ENCODE data around the gene HRH2. TPM values are rescaled to one million over a fixed set of nuclear protein-coding genes. Genes with fewer than 3 reads are reported as not detected.
A peak's percentile ranks its signal among the peaks of the same experiment; 100 is the strongest.
"Not testable (repeated sequence)": the region's sequence is repeated elsewhere in the genome, so short reads cannot be mapped to it uniquely, and the experiment has no call there.

HRH2 gene
- total RNA-seq, 3 donors from 2014 or later (not counting 1 experiment from before 2014, with no cell fraction given) = 1.4 to 13.9 (median 3.1) TPM

DNA sequence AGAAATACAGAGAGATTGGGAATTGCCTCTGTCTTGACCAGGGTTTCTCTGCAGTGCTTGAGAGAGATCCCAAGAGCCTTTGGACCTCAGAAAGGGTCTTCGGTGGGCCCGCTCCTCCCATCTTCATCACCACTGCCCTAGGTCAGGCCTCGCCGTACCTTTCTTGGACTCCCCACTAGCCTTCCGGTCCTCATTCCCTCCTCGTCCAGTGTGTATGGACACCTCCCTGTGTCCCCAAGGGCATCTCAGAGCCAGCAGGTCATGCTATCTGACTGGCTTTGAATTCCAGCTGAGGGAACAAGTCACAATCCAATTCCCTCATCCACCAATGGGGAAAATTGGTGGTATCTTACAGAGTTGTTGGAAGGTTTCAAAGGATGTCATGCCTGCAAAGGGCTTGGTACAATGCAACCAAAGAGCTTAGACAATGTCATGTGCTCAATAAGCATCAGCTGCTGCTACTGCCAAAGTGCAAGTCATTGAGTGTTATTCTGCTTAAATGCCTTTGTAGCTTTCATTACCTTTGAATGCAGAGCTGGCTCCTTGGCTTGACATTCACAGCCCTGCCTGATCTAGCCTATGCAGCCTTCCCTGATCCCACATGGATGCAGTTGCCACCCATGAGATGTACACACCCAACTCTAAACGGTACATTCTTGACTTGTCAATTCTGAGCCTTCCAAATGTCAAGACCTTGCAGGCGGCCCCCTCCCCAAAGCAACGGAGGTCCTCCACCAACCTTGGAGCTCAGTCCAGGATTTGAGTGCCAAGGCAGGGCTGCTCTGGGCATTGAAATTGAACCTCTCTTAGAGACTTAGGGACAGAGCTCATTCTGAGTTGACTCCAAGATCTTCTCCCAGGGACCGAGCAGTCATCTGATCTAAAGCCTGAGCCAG lies 58.0 kb downstream of the HRH2 start:
- H3K27me3 ChIP-seq (ENCODE audit: control insufficient read depth, insufficient read depth, low read length) = no peaks in the 10 kb centered on the region
- intact Hi-C loops (cut with micrococcal nuclease) = no loop called here

DNA sequence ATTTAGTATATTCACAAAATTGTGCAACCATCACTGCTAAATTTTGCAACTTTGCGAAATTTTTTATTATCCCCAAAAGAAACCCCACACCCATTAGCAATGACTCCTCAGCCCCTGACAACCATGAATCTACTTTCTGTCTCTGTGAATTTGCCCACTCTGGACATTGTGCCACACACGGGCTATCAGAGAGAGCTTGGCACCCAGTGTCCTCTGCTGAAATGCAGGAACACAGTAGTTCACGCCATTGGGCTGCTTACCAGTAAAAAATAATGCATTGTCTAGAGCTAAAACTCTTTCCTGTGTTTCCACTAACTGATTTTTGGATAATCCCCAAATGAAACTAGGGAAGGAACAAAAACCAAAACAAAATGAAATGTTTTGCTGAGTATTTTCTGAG lies 60.0 kb downstream of the HRH2 start:
- H3K36me3 ChIP-seq (ENCODE audit: control insufficient read depth, insufficient read depth, low read length) = no peaks in the 10 kb centered on the region
- peaks cover 7% of the 10 kb centered on the region for H3K9me3 ChIP-seq (ENCODE audit: control insufficient read depth, insufficient read depth, low read length)
- H3K4me1 ChIP-seq (ENCODE audit: control insufficient read depth, insufficient read depth, low read length) = no peaks in the 10 kb centered on the region
- ATAC-seq = no peak
- H3K4me3 ChIP-seq (ENCODE audit: low read length) = no peak overlapping the region
- Mint-ChIP-seq H3K27me3 (ENCODE audit: low read depth in 2 of 2) (peaks cover 5 to 8% of the 10 kb centered on the region in 2 donors), H3K36me3 (peaks cover 6% of the 10 kb centered on the region), H3K4me3 (no peak overlapping the region), H3K27ac (no peak overlapping the region), H3K4me1 (no peaks in the 10 kb centered on the region), H3K9me3 (peaks cover 0 to 3% of the 10 kb centered on the region in 2 donors)
- no peak for DNase-seq
- TF ChIP-seq, protein P1, sequence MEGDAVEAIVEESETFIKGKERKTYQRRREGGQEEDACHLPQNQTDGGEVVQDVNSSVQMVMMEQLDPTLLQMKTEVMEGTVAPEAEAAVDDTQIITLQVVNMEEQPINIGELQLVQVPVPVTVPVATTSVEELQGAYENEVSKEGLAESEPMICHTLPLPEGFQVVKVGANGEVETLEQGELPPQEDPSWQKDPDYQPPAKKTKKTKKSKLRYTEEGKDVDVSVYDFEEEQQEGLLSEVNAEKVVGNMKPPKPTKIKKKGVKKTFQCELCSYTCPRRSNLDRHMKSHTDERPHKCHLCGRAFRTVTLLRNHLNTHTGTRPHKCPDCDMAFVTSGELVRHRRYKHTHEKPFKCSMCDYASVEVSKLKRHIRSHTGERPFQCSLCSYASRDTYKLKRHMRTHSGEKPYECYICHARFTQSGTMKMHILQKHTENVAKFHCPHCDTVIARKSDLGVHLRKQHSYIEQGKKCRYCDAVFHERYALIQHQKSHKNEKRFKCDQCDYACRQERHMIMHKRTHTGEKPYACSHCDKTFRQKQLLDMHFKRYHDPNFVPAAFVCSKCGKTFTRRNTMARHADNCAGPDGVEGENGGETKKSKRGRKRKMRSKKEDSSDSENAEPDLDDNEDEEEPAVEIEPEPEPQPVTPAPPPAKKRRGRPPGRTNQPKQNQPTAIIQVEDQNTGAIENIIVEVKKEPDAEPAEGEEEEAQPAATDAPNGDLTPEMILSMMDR (IDR thresholded peaks at IDR 0.05) = no peak
- no peaks in the 10 kb centered on the region for H3K27me3 ChIP-seq (ENCODE audit: control insufficient read depth, insufficient read depth, low read length)
- intact Hi-C loops (cut with micrococcal nuclease) = no loop called here
- H3K27ac ChIP-seq (ENCODE audit: low read length) = no peak overlapping the region
- 100% methylated on average over 3 of the region's 3 CpGs for WGBS (ENCODE audit: insufficient coverage)

More for the DNA sequence above, 58.0 kb downstream of the HRH2 start:
- Histone ChIP-seq H3K36me3 (ENCODE audit: control insufficient read depth, insufficient read depth, low read length) (no peaks in the 10 kb centered on the region), H3K4me3 (ENCODE audit: low read length) (no peak overlapping the region), H3K27ac (ENCODE audit: low read length) (no peak overlapping the region), H3K9me3 (ENCODE audit: control insufficient read depth, insufficient read depth, low read length) (peaks cover 7% of the 10 kb centered on the region), H3K4me1 (ENCODE audit: control insufficient read depth, insufficient read depth, low read length) (no peaks in the 10 kb centered on the region)
- H3K27ac Mint-ChIP-seq = no peak overlapping the region
- DNase-seq (no peak), ATAC-seq (no peak)
- peaks cover 8 to 13% of the 10 kb centered on the region in 2 donors for H3K27me3 Mint-ChIP-seq (ENCODE audit: low read depth in 2 of 2)
- peaks cover 0 to 3% of the 10 kb centered on the region in 2 donors for H3K9me3 Mint-ChIP-seq
- no peak overlapping the region for H3K4me3 Mint-ChIP-seq
- peaks cover 6% of the 10 kb centered on the region for H3K36me3 Mint-ChIP-seq
- TF ChIP-seq, protein P1 (IDR thresholded peaks at IDR 0.05) = no peak
- WGBS (ENCODE audit: insufficient coverage) = 91% methylated on average over 10 of the region's 10 CpGs
- H3K4me1 Mint-ChIP-seq = no peaks in the 10 kb centered on the region

DNA sequence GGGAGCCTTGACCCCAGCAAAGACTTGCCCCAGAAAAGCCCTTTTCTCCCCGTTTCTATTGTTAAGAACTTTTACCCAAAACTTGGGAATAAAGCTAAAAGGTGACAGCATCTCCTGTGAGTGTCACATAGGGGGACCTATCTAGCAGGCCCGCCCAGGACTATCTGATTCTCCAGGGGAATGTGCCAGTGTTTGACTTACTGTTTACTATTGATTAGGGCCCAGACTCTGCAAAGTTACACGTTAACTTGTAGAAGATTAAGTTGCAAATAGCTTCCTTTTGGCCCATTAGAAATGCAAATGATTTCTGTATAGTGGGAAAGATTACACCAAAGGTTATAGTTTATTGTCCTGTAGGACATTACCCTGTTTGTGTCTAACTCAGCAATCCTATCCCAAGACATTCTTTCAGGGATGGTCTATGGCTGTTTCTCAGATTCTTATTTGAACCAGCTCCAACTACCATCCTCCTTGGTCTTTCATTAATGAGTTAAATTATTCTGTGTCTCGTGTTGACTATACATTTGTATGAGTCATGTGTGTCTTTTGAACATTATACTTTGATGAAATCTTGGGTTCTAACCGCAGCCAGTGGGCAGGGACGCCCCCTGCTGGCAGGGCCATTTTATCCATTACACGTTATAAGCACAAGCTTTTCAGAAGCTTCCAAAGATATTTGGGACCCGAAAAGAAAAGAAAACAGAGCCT lies 60.7 kb downstream of the HRH2 start:
- DNase-seq = peak in 1 of 2 donors; percentile 69
- Mint-ChIP-seq H3K27me3 (ENCODE audit: low read depth in 2 of 2) (peaks cover 5 to 8% of the 10 kb centered on the region in 2 donors), H3K4me3 (no peak overlapping the region), H3K4me1 (no peaks in the 10 kb centered on the region), H3K9me3 (peaks cover 0 to 3% of the 10 kb centered on the region in 2 donors), H3K27ac (no peak overlapping the region), H3K36me3 (peaks cover 6% of the 10 kb centered on the region)
- intact Hi-C loops (cut with micrococcal nuclease) = no loop called here
- no peak for ATAC-seq
- peaks cover 7% of the 10 kb centered on the region for H3K9me3 ChIP-seq (ENCODE audit: control insufficient read depth, insufficient read depth, low read length)
- TF ChIP-seq, protein P1 (IDR thresholded peaks at IDR 0.05) = peak; percentile 25
- H3K27me3 ChIP-seq (ENCODE audit: control insufficient read depth, insufficient read depth, low read length) = no peaks in the 10 kb centered on the region
- 57% methylated on average over 5 of the region's 8 CpGs for WGBS (ENCODE audit: insufficient coverage)
- H3K4me3 ChIP-seq (ENCODE audit: low read length) = no peak overlapping the region
- H3K4me1 ChIP-seq (ENCODE audit: control insufficient read depth, insufficient read depth, low read length) = no peaks in the 10 kb centered on the region
- no peaks in the 10 kb centered on the region for H3K36me3 ChIP-seq (ENCODE audit: control insufficient read depth, insufficient read depth, low read length)
- no peak overlapping the region for H3K27ac ChIP-seq (ENCODE audit: low read length)

DNA sequence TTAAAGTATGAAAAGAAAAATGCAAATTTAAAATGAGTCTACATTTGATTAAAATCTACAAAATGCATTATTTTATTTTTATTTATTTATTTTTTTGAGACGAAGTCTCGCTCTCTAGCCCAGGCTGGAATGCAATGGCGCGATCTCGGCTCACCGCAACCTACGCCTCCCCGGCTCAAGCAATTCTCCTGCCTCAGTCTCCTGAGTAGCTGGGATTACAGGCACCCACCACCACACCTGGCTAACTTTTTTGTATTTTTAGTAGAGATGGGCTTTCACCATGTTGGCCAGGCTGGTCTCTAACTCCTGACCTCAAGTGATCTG lies 61.2 kb downstream of the HRH2 start:
- H3K27ac Mint-ChIP-seq; H3K4me1 ChIP-seq (ENCODE audit: control insufficient read depth, insufficient read depth, low read length); H3K36me3 ChIP-seq (ENCODE audit: control insufficient read depth, insufficient read depth, low read length); H3K27me3 ChIP-seq (ENCODE audit: control insufficient read depth, insufficient read depth, low read length); intact Hi-C loops (cut with micrococcal nuclease); H3K9me3 ChIP-seq (ENCODE audit: control insufficient read depth, insufficient read depth, low read length); ATAC-seq; H3K4me1 Mint-ChIP-seq; H3K27me3 Mint-ChIP-seq (ENCODE audit: low read depth in 2 of 2); H3K4me3 Mint-ChIP-seq; H3K27ac ChIP-seq (ENCODE audit: low read length); H3K4me3 ChIP-seq (ENCODE audit: low read length); H3K36me3 Mint-ChIP-seq; DNase-seq; H3K9me3 Mint-ChIP-seq: not testable (repeated sequence)
- 100% methylated on average over 7 of the region's 8 CpGs for WGBS (ENCODE audit: insufficient coverage)
